ENCODE measurements around the gene CD96. TPM values are rescaled to one million over a fixed set of nuclear protein-coding genes. Genes with fewer than 3 reads are reported as not detected.
"Not testable (repeated sequence)": the region's sequence is repeated elsewhere in the genome, so short reads cannot be mapped to it uniquely, and the experiment has no call there.

The CD96 gene
- total RNA-seq, 1 donor from 2014 or later = not detected

DNA sequence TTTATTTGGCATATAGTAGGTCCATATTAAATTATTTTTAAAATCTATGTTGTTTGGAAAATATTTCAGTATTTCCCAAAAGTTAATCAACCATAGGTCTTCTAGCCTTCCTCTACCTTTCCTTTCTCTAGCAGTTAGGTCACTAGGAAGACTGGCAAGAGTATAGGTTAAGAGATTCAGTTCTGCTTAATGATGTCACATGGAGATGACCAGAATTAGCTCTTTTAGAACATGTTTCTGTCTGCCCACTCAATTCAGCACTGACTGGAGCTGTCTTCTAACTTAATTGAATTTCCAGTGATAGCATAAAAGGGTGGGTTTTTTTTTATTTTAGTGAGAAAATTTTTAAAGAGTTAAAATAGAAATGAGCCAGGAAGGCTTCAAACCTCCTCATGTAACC is 76.9 kb downstream of the CD96 start:
- DNase-seq (ENCODE audit: low read depth in 2 of 2) = no peak

- DNase-seq (ENCODE audit: low read depth in 2 of 2) = no peak
Measured at GRCh38 chr3:111619833-111620232, 77.8 kb downstream of the CD96 start.

DNA sequence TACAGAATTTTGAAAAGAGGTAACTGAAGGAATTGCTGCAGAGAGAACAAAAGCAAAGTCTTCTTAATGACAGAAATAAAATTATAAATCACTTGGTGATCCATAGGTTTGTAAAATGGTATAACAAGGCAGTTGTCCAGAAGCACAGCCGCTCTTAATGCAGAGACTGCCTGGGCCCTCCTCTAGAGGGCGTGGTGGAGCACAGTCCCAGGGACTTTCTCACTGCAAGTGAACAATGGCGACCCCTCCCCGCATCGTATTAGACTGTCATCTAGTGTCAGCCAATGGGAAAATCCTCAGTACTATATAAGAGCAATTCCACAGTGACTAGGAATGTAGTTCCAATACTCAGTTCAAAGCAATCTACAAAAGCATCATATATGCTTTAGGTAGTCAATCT is 79.5 kb downstream of the CD96 start:
- DNase-seq (ENCODE audit: low read depth in 2 of 2) = peak in 1 of 2 donors; percentile 15

- no peak for DNase-seq (ENCODE audit: low read depth in 2 of 2)
Measured at GRCh38 chr3:111627092-111627491, 85.1 kb downstream of the CD96 start.

- DNase-seq (ENCODE audit: low read depth in 2 of 2) = not testable (repeated sequence)
Measured at GRCh38 chr3:111629018-111629417, 87.0 kb downstream of the CD96 start.

DNA sequence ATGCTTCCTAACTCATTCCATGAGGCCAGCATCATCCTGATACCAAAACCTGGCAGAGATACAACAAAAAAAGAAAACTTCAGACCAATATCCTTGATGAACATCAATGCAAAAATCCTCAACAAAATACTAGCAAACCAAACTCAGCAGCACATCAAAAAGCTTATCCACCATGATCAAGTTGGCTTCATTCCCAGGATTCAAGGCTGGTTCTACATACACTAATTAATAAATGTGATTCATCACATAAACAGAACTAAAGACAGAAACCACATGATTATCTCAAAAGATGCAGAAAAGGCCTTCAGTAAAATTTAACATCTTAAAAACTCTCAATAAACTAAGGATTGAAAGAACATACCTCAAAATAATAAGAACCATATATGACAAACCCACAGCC is 88.6 kb downstream of the CD96 start:
- not testable (repeated sequence) for DNase-seq (ENCODE audit: low read depth in 2 of 2)

- no peak for DNase-seq (ENCODE audit: low read depth in 2 of 2)
Measured at GRCh38 chr3:111635403-111635802, 93.4 kb downstream of the CD96 start.

DNA sequence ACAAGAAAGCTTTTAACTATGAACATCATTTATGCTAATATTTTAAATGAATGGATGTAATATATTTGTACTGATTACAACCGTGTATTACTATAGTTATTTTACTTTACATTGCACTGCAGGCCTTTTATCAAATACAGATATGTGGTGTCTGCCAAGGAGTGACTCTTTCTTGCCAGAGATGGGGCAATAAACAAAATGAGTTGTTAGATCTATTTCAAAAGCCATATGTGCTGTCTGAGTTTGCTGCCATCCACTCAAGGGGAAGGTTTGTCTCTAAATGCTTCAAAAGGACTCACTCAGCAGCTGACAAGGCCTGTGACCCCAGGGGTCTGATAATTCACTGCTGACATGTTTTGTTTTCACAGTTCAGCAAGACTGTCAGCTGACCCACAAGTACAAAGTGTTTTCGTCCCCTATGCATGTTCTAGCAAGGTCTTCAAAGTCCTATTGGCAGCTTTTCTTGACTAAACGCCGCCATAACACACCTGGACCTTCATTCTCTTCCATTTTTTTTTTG is 94.4 kb downstream of the CD96 start:
- no peak for DNase-seq (ENCODE audit: low read depth in 2 of 2)

- no peak for DNase-seq (ENCODE audit: low read depth in 2 of 2)
Measured at GRCh38 chr3:111639316-111639715, 97.3 kb downstream of the CD96 start.

- no peak for DNase-seq (ENCODE audit: low read depth in 2 of 2)
Measured at GRCh38 chr3:111648991-111649579, 107.1 kb downstream of the CD96 start.

DNA sequence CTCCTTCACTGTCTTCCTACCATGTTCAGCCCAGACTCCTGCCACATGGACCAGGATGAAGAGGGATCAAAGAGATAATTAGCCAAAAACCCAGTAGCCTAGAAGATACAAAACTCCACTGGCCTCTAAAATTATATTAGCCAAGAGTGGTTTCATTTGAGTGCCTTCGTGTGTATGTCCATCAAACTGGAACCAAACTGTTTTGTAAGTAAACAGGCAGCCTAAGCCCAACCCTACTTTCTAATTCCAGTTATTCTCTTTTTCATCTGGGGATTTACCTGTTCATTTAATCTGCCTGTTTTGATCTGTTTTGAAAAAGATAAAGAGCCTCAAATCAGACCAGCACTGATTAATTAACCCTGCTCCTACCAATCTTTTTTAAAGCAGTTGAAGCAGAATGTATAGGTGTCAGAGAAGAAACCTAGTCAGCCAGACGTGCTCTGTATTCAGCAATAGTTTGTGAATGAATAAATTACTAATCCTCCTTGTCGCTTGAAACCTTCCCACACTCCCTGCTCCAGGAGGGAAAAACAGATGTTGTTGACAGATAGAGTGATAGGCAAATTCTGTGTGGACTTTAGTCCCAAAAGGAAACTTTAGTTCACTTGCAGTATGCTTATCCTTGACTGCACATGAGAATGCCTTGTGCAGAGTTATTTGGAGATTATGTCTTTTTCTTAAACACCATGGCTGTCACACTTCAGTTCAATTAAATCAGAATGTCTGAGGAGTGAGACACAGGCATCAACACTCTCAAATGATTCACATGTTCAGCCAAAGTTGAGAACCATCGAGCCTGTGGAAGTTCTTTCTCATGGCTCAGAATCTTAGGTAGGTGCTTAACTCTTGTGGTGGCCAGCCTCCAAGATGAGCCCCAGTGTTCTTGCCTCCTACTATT is 108.6 kb downstream of the CD96 start:
- DNase-seq (ENCODE audit: low read depth in 2 of 2) = no peak

GRCh38 chr3:111652492-111653180 is 110.6 kb downstream of the CD96 start:
- no peak for DNase-seq (ENCODE audit: low read depth in 2 of 2)

DNA sequence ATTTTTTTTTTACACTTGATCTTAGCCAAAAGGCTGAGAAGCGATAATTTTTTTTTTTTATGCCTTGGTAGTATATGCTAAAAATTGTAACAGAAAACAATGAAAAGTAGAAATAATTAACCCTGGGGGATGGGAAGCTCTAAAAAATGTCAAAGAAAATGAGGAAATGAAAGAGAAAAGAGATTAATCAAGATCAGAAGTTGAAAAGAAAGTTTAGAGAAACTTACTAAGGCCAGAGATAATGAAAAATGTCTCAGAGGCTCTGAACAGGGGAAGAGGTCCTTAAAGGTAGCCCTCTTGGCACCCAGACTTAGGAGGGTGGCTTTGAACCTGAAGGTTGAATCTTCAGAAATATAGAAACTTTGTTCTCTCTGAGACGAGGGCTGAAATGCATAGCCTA is 111.8 kb downstream of the CD96 start:
- no peak for DNase-seq (ENCODE audit: low read depth in 2 of 2)

- DNase-seq (ENCODE audit: low read depth in 2 of 2) = no peak
Measured at GRCh38 chr3:111662012-111662411, 120.0 kb downstream of the CD96 start.

DNA sequence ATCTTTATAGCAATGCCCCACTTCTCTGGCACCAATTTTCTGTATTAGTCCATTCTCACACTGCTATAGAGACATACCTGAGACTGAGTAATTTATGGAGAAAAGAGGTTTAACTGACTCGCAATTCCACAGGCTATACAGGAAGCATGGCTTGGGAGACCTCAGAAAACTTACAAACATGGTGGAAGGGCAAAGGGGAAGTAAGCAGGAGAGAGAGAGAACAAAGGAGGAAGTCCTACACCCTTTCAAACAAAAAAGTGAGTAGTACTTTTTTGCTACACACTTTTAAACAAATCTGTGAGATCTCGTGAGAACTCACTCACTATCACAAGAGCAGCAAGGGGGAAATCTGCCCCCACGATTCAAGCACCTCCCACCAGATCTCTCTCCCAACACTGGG is 120.9 kb downstream of the CD96 start:
- no peak for DNase-seq (ENCODE audit: low read depth in 2 of 2)

DNA sequence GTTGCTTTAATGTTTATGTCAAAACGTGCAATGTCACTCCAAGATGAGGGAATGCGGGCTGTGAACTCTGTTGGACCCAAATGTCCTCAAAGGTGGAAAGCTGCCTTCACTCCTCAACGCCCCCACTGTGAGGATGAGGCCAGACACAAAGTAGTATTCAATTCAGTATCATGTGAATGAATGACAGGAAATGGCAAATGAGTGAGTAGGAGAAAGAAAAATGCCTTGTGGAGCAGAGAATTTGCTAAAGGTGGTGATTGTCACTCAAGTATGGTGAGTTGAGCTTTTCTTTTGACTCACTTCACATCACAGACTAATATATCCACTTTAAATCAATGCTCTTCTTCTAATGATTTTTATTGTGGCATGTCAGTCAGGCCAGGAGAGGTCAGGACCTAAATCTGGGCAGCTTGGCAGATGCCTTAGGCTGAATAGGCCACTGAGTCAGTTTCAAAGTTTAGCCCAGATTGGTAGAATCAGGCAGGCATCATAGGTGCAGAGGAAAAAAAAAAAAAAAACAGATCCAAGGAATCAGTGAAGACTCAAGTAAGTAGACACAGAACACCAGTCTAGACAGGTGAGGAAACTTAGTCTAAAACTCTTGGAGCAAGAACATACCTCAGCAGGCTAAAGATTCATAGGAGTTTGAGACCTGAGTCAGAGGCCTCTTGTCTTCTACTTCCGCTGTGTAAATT is 124.2 kb downstream of the CD96 start:
- DNase-seq (ENCODE audit: low read depth in 2 of 2) = peak in 1 of 2 donors; percentile 28

GRCh38 chr3:111667170-111667569 is 125.2 kb downstream of the CD96 start:
- DNase-seq (ENCODE audit: low read depth in 2 of 2) = no peak

- DNase-seq (ENCODE audit: low read depth in 2 of 2) = peak; percentile 1 to 55
Measured at GRCh38 chr3:111667621-111668239, 125.7 kb downstream of the CD96 start.

GRCh38 chr3:111668326-111668725 is 126.3 kb downstream of the CD96 start:
- no peak for DNase-seq (ENCODE audit: low read depth in 2 of 2)

DNA sequence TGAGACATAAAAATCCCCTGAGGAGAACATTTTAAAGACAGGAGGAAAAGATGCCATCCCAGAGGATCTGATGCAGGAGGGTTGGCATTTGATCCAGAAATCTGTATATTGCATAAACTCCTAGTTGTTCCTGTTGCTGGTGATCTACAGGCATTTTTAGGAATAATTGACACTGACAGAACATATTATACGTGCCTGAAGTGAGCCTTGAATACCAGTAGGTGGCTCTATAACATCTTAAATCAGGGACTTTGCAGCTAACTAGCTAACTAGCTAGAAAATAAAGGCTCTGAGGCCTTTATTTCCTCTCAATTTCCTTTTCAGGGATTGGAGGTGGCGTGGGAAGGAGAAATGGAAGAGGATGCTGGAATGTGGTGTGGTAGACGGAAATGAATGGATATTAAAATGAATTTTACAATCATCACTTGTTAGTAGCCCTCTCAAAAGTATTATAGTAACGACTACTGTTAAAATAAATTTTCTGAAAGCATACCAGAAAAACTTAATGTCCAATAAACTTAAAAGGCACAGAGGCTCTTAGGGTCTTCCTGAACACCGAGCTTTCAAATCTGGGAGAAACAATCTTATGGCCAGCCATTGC is 127.0 kb downstream of the CD96 start:
- DNase-seq (ENCODE audit: low read depth in 2 of 2) = peak; percentile 55 to 73
